Measurements from ENCODE around the gene PSMD2.
"Not testable (repeated sequence)": the region's sequence is repeated elsewhere in the genome, so short reads cannot be mapped to it uniquely, and the experiment has no call there.

Gene PSMD2

DNA sequence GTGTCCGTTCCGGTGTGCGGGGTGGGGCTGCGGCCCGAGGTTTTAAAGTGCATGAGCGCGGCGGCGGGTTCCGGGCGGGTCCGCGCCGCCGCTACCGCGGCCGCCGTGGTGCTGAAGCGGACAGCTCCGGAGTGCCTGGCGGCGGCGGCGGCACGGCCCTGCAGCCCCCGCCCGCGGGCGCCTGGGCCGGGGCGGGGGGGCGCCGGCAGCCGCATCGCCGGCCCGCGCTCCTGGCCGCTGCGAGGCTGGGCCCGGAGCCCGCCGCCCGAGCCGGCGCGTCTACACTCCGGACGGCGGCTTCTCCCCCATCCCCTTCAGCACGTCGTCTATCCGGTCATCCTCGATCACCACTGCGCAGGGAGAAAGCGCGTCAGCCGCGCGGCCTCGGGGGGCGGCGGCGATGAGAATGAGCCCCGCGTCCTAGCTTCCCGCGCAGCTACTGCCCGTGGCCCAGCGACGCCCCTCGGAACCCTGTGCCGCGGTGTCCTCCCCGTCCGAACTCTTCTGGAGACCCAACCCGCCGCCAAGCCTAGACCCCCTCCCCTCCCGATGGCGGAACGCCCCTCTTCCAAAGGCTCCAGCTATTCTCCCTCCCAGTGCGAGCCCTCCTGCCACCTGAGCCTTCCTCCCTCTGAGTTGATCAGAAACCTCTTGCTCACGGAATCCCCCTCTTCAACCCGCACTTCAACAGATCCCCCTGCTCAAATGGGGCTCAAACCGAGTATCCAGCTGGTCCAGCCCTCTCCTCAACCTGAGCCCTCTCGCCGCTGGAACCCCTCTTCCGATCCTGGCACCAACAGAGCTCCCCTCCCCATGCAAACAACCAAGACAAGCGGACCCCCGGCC lies 38.9 kb upstream of the PSMD2 start:
- TF ChIP-seq PAX5 (IDR thresholded peaks at IDR 0.05; ENCODE audit: insufficient read depth, low read length, severe bottlenecking) (no peak), POLR2AphosphoS5 (IDR thresholded peaks at IDR 0.05; ENCODE audit: low read depth, low read length) (no peak), POLR2A (IDR thresholded peaks at IDR 0.05; ENCODE audit: low read depth, low read length) (no peak), POU2F2 (IDR thresholded peaks at IDR 0.05; ENCODE audit: low read depth, low read length) (no peak), TAF1 (IDR thresholded peaks at IDR 0.05; ENCODE audit: low read depth, low read length) (no peak), SPI1 (IDR thresholded peaks at IDR 0.05; ENCODE audit: low read depth, low read length) (no peak)
- no peak for FAIRE-seq
- peak; percentile 65 for DNase-seq (ENCODE audit: insufficient read length, low spot score)

DNA sequence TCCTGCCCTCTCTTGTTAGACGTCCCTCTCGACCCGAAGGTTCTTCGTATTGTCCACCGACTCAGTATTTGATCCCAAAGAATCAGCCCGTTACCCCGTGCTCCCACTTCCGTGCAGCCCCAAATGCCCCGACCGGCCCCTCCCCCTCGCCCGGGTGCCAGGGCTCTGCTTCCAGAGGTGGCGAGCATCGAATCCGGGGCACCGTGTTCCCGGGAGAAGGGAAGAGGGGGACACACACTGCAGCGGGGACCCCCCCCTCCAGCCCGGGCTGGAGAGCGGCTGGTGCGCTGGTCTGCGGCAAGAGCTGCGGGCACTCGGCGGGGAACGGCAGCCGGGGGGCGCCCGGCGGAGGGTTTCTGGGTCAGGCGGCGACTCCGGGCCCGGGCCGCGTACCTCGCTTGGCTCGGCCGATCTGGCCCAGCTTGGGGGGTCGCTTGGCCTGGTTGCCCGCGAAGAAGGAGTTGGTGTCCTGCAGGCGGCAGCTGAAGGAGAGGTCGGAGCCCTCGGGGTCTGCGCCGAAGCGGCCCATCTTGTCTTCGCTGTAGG lies 38.2 kb upstream of the PSMD2 start:
- no peak for DNase-seq (ENCODE audit: insufficient read length, low spot score)
- TF ChIP-seq SPI1 (IDR thresholded peaks at IDR 0.05; ENCODE audit: low read depth, low read length) (no peak), TAF1 (IDR thresholded peaks at IDR 0.05; ENCODE audit: low read depth, low read length) (no peak), PAX5 (IDR thresholded peaks at IDR 0.05; ENCODE audit: insufficient read depth, low read length, severe bottlenecking) (no peak), POLR2AphosphoS5 (IDR thresholded peaks at IDR 0.05; ENCODE audit: low read depth, low read length) (no peak), POLR2A (IDR thresholded peaks at IDR 0.05; ENCODE audit: low read depth, low read length) (no peak), POU2F2 (IDR thresholded peaks at IDR 0.05; ENCODE audit: low read depth, low read length) (no peak)
- no peak for FAIRE-seq

GRCh38 chr3:184261270-184261853 lies 37.7 kb upstream of the PSMD2 start, which contains the start of gene CAMK2N2:
TSS of gene CAMK2N2 (minus strand) at chr3:184261553. CDS start at chr3:184261285, 268 bp downstream.
- FAIRE-seq (peak; percentile 59), DNase-seq (ENCODE audit: insufficient read length, low spot score) (peak; percentile 79)
- TF ChIP-seq PAX5 (IDR thresholded peaks at IDR 0.05; ENCODE audit: insufficient read depth, low read length, severe bottlenecking) (no peak), POU2F2 (IDR thresholded peaks at IDR 0.05; ENCODE audit: low read depth, low read length) (no peak), TAF1 (IDR thresholded peaks at IDR 0.05; ENCODE audit: low read depth, low read length) (no peak), POLR2AphosphoS5 (IDR thresholded peaks at IDR 0.05; ENCODE audit: low read depth, low read length) (no peak)

DNA sequence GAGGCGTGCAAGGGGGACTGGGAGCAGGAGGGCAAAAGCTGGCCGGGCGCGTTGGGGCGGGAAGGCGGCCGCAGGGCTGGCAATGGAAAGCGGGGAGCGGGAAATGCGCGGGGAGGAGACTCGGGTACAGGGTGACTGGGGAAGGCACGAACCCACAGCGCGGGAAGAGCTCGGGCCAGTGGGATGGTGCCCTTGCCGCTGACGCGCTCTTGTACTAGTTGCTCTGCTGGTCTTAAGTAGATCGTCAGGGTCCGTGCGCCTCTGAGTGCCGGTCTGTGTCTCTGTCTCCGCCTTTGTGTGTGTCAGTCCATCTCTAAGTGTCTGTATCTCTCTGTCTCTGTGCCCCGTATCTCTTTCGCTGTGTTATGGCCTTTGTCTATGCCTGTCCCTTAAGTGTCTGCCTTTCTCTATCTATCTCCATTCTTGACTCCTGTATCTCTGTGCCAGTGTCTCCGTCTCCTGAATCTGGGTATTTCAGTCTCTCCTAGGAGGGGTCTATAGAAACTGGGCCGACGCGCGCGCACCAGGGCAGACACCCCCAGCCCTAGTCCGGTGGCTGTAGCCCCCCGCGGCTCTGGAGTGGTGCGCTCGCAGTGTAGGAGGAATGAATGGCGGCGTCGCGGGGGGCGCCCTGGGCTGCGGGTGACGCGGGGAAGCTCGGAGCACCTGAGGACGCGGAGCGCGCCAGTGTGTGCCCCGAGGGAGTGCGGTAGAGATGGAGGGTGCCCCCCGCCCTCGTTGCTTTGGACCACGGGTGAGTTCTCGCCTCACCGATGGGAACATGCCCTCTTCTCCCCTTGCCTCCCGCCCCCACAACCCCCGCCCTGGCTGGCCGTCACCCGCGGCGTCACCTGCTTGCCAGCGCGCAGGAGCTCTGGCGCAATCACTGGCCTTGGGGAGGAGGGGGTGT lies 36.9 kb upstream of the PSMD2 start:
- TF ChIP-seq SPI1 (IDR thresholded peaks at IDR 0.05; ENCODE audit: low read depth, low read length) = no peak
- TF ChIP-seq TAF1 (IDR thresholded peaks at IDR 0.05; ENCODE audit: low read depth, low read length) = no peak
- no peak for TF ChIP-seq POLR2A (IDR thresholded peaks at IDR 0.05; ENCODE audit: low read depth, low read length)
- no peak for TF ChIP-seq POU2F2 (IDR thresholded peaks at IDR 0.05; ENCODE audit: low read depth, low read length)
- TF ChIP-seq PAX5 (IDR thresholded peaks at IDR 0.05; ENCODE audit: insufficient read depth, low read length, severe bottlenecking) = no peak
- TF ChIP-seq POLR2AphosphoS5 (IDR thresholded peaks at IDR 0.05; ENCODE audit: low read depth, low read length) = no peak
- peak; percentile 44 for DNase-seq (ENCODE audit: insufficient read length, low spot score)
- peak; percentile 58 for FAIRE-seq

DNA sequence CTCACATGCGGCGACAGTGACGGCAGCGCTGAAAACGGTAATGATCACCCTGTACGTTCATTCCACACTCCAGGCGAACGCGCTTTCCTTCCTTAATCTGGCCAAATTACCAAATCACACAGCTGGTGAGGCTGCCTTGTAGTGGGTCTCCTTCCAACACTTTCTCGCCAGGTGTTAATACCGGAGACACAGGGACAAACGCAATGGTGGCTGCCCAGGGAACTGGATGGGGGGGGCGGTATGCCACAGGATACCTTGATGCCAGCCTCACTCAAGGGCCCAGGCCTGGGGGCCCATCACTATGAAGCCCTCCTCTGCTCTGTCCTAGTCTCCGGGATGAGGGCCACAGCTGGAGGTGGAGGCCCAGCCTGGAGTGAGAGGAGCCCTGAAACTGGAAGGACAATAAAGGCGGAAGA lies 36.3 kb upstream of the PSMD2 start:
- DNase-seq (ENCODE audit: insufficient read length, low spot score) (no peak), FAIRE-seq (no peak)
- TF ChIP-seq POLR2A (IDR thresholded peaks at IDR 0.05; ENCODE audit: low read depth, low read length) (no peak), SPI1 (IDR thresholded peaks at IDR 0.05; ENCODE audit: low read depth, low read length) (no peak), TAF1 (IDR thresholded peaks at IDR 0.05; ENCODE audit: low read depth, low read length) (no peak)

DNA sequence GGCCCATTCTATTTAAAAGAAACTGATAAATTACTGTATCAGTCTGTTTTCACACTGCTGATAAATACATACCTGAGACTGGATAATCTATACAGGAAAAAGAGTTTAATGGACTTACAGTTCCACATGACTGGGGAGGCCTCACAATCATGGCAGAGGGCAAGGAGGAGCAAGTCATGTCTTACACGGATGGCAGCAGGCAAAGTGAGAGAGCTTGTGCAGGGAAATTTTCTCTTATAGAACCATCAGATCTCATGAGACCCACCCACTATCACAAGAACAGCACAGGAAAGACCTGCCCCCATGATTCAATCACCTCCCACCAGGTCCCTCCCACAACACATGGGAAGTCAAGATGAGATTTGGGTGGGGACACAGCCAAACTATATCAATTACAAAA lies 31.8 kb upstream of the PSMD2 start:
- not testable (repeated sequence) for FAIRE-seq; DNase-seq (ENCODE audit: insufficient read length, low spot score)

DNA sequence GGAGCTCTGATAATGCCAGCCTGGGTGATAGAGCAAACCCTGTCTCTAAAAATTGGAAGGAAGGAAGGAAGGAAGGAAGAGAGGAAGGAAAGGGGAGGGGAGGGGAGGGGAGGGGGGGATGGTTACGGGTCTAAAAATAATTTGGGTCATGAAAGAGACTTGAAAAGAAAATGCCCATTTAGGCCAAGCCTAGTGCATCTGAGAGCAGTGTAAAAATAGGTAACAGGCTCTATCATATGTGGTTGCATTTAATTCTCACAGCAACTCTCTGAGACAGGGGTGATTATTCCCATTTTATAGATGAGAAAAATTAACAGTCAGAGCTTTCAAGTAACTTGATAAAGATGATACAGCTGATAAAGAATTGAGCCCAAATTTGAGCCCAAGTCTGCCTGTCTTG lies 26.8 kb upstream of the PSMD2 start:
- TF ChIP-seq POLR2A (IDR thresholded peaks at IDR 0.05; ENCODE audit: low read depth, low read length) (no peak), POU2F2 (IDR thresholded peaks at IDR 0.05; ENCODE audit: low read depth, low read length) (no peak), POLR2AphosphoS5 (IDR thresholded peaks at IDR 0.05; ENCODE audit: low read depth, low read length) (no peak), TAF1 (IDR thresholded peaks at IDR 0.05; ENCODE audit: low read depth, low read length) (no peak), PAX5 (IDR thresholded peaks at IDR 0.05; ENCODE audit: insufficient read depth, low read length, severe bottlenecking) (no peak), SPI1 (IDR thresholded peaks at IDR 0.05; ENCODE audit: low read depth, low read length) (no peak)
- FAIRE-seq (no peak), DNase-seq (ENCODE audit: insufficient read length, low spot score) (no peak)

- DNase-seq (ENCODE audit: insufficient read length, low spot score) (no peak), FAIRE-seq (no peak)
- TF ChIP-seq SPI1 (IDR thresholded peaks at IDR 0.05; ENCODE audit: low read depth, low read length) (no peak), POLR2A (IDR thresholded peaks at IDR 0.05; ENCODE audit: low read depth, low read length) (no peak), PAX5 (IDR thresholded peaks at IDR 0.05; ENCODE audit: insufficient read depth, low read length, severe bottlenecking) (no peak), POLR2AphosphoS5 (IDR thresholded peaks at IDR 0.05; ENCODE audit: low read depth, low read length) (no peak), TAF1 (IDR thresholded peaks at IDR 0.05; ENCODE audit: low read depth, low read length) (no peak), POU2F2 (IDR thresholded peaks at IDR 0.05; ENCODE audit: low read depth, low read length) (no peak)
These were observed 23.7 kb upstream of the PSMD2 start for GRCh38 chr3:184275381-184275701.

Measured in GM12891 (cell line).